H9 (cell line): ENCODE results near the gene FCN2. TPM values are rescaled to one million over a fixed set of nuclear protein-coding genes. Genes with fewer than 3 reads are reported as not detected.

Source experiments
- DNase-seq: peaks from one replicate; pipeline ENCODE4 v3.0.0-alpha.2; 2017
- H2AFZ ChIP-seq: one replicate; pipeline ENCODE4 v1.6.1; 2013; ENCODE audit warnings: mild to moderate bottlenecking, low read length, control low read depth, moderate library complexity
- H2AK5ac ChIP-seq: 2 replicates; pipeline ENCODE4 v1.6.1; 2013; ENCODE audit warnings: low read length, control low read depth, mixed read lengths; ENCODE audit not compliant: insufficient read length
- H2BK120ac ChIP-seq: one replicate; pipeline ENCODE4 v1.6.1; 2013; ENCODE audit warnings: low read depth, mild to moderate bottlenecking, low read length, control low read depth, inconsistent platforms; ENCODE audit not compliant: poor library complexity, severe bottlenecking
- H2BK12ac ChIP-seq: 2 replicates; pipeline ENCODE4 v1.6.1; 2013; ENCODE audit warnings: low read length, control low read depth, mixed read lengths, low read depth; ENCODE audit not compliant: insufficient read length
- H2BK15ac ChIP-seq: 2 replicates; pipeline ENCODE4 v1.6.1; 2013; ENCODE audit warnings: low read depth, low read length, control low read depth
- H2BK20ac ChIP-seq: one replicate; pipeline ENCODE4 v1.6.1; 2013; ENCODE audit warnings: low read depth, mild to moderate bottlenecking, low read length, control low read depth, inconsistent platforms; ENCODE audit not compliant: poor library complexity, severe bottlenecking
- H2BK5ac ChIP-seq: 2 replicates; pipeline ENCODE4 v1.6.1; 2013; ENCODE audit warnings: low read length, control low read depth, mixed read lengths; ENCODE audit not compliant: insufficient read length
- H3K14ac ChIP-seq: 2 replicates; pipeline ENCODE4 v1.6.1; 2013; ENCODE audit warnings: low read length, control low read depth; ENCODE audit not compliant: insufficient read depth
- H3K18ac ChIP-seq: 2 replicates; pipeline ENCODE4 v1.6.1; 2013; ENCODE audit warnings: low read depth, mild to moderate bottlenecking, mixed read lengths, low read length, control low read depth; ENCODE audit not compliant: insufficient read length
- H3K23ac ChIP-seq: 2 replicates; pipeline ENCODE4 v1.6.1; 2013; ENCODE audit warnings: low read length, control low read depth, mixed read lengths, low read depth; ENCODE audit not compliant: insufficient read length
- H3K23me2 ChIP-seq: 2 replicates; pipeline ENCODE4 v1.6.1; 2013; ENCODE audit warnings: low read depth, mild to moderate bottlenecking, mixed read lengths, low read length, control low read depth; ENCODE audit not compliant: insufficient read length, poor library complexity, severe bottlenecking
- H3K27ac ChIP-seq: 2 replicates; pipeline ENCODE4 v1.5.1; 2013; ENCODE audit warnings: low read length, control low read depth, mixed read lengths, low read depth; ENCODE audit not compliant: insufficient read length
- H3K27me3 ChIP-seq: 2 replicates; pipeline ENCODE4 v1.6.1; 2013; ENCODE audit warnings: low read length, control low read depth, inconsistent platforms; ENCODE audit not compliant: insufficient read depth
- H3K4ac ChIP-seq: 2 replicates; pipeline ENCODE4 v1.6.1; 2013; ENCODE audit warnings: low read depth, mild to moderate bottlenecking, control low read depth, inconsistent platforms, low read length, moderate library complexity
- H3K4me1 ChIP-seq: 2 replicates; pipeline ENCODE4 v1.6.1; 2013; ENCODE audit warnings: low read length, control low read depth, inconsistent platforms; ENCODE audit not compliant: insufficient read depth
- H3K4me2 ChIP-seq: 2 replicates; pipeline ENCODE4 v1.6.1; 2013; ENCODE audit warnings: low read length, control low read depth, mixed read lengths; ENCODE audit not compliant: insufficient read length, insufficient read depth
- H3K56ac ChIP-seq: 2 replicates; pipeline ENCODE4 v1.6.1; 2013; ENCODE audit warnings: low read depth, mild to moderate bottlenecking, mixed read lengths, low read length, control low read depth; ENCODE audit not compliant: insufficient read length
- H3K79me1 ChIP-seq: 2 replicates; pipeline ENCODE4 v1.6.1; 2013; ENCODE audit warnings: low read depth, mild to moderate bottlenecking, moderate library complexity, low read length, control low read depth, inconsistent platforms; ENCODE audit not compliant: insufficient read depth, poor library complexity, severe bottlenecking
- H3K79me2 ChIP-seq: 2 replicates; pipeline ENCODE4 v1.6.1; 2013; ENCODE audit warnings: low read length, control low read depth, inconsistent platforms; ENCODE audit not compliant: insufficient read depth
- H3K9ac ChIP-seq: 2 replicates; pipeline ENCODE4 v1.6.1; 2013; ENCODE audit warnings: low read length, control low read depth, mixed read lengths; ENCODE audit not compliant: insufficient read length; ENCODE audit errors: extremely low read depth
- H3K9me3 ChIP-seq: one replicate; pipeline ENCODE4 v1.6.1; 2013; ENCODE audit warnings: low read depth, low read length, inconsistent platforms; ENCODE audit not compliant: control insufficient read depth
- H3T11ph ChIP-seq: one replicate; pipeline ENCODE4 v1.6.1; 2013; ENCODE audit warnings: mild to moderate bottlenecking, low read length, control low read depth, inconsistent platforms
- H4K20me1 ChIP-seq: one replicate; pipeline ENCODE4 v1.6.1; 2013; ENCODE audit not compliant: control insufficient read depth, insufficient read length, insufficient read depth
- H4K5ac ChIP-seq: 2 replicates; pipeline ENCODE4 v1.6.1; 2013; ENCODE audit warnings: low read depth, mild to moderate bottlenecking, mixed read lengths, low read length, control low read depth; ENCODE audit not compliant: insufficient read length
- H4K8ac ChIP-seq: replicated peaks from 2 replicates; pipeline ENCODE4 v1.6.1; 2013; ENCODE audit warnings: low read length, control low read depth, mixed read lengths, low read depth; ENCODE audit not compliant: insufficient read length
- H4K91ac ChIP-seq: 2 replicates; pipeline ENCODE4 v1.6.1; 2013; ENCODE audit warnings: low read depth, mild to moderate bottlenecking, moderate library complexity, mixed read lengths, low read length, control low read depth; ENCODE audit not compliant: insufficient read length
- H3K27ac Mint-ChIP-seq, 3 experiments: 2 replicates in 2 of 3; 3 replicates in 1 of 3; pipeline ENCODE4 v1.8.0; 2020 to 2021; ENCODE audit warnings: mixed read lengths in 3 of 3, mild to moderate bottlenecking in 1 of 3, moderate library complexity in 1 of 3
- H3K27me3 Mint-ChIP-seq: 2 replicates; pipeline ENCODE4 v1.8.0; 2021; ENCODE audit warnings: low read depth, mild to moderate bottlenecking, moderate library complexity, mixed read lengths
- H3K36me3 Mint-ChIP-seq, 3 experiments: 2 replicates in 2 of 3; 3 replicates in 1 of 3; pipeline ENCODE4 v1.8.0; 2020 to 2021; ENCODE audit warnings: low read depth in 3 of 3, mixed read lengths in 3 of 3; ENCODE audit not compliant: insufficient read depth in 1 of 3
- H3K4me1 Mint-ChIP-seq, 2 experiments: 2 replicates each; pipeline ENCODE4 v1.8.0; 2020; ENCODE audit warnings: mixed read lengths in 2 of 2
- H3K4me3 Mint-ChIP-seq, 2 experiments: 2 replicates in 1 of 2; 3 replicates in 1 of 2; pipeline ENCODE4 v1.8.0; 2020 to 2021; ENCODE audit warnings: mild to moderate bottlenecking in 2 of 2, mixed read lengths in 2 of 2, moderate library complexity in 1 of 2
- H3K9me3 Mint-ChIP-seq, 2 experiments: 2 replicates in 1 of 2; 3 replicates in 1 of 2; pipeline ENCODE4 v1.8.0; 2020; ENCODE audit warnings: mild to moderate bottlenecking in 2 of 2, mixed read lengths in 2 of 2, moderate library complexity in 1 of 2
- WGBS: extraction: QIAGEN DNeasy Blood & Tissue Kit; methylation state at CpG from one replicate; pipeline ENCODE4 v1.1.7; 2013; ENCODE audit warnings: missing lambda C conversion rate, low lambda C conversion rate, mixed read lengths; ENCODE audit not compliant: insufficient read length; ENCODE audit errors: extremely low coverage; 5-methylcytosine and 5-hydroxymethylcytosine counted together
- total RNA-seq: library from RNA; stranded (reverse); gene quantifications from 2 replicates; pipeline ENCODE4 v1.2.1, GENCODE V29; 2021
- TF ChIP-seq, protein P1 (sequence below): fragments of 200-600 bp; sonication (generic); conservative IDR thresholded peaks from 3 replicates; pipeline ENCODE4 v1.8.0; 2021; ENCODE audit warnings: antibody characterized with exemption, mild to moderate bottlenecking

The FCN2 gene
- total RNA-seq, 1 experiment from 2014 or later: not detected

DNA sequence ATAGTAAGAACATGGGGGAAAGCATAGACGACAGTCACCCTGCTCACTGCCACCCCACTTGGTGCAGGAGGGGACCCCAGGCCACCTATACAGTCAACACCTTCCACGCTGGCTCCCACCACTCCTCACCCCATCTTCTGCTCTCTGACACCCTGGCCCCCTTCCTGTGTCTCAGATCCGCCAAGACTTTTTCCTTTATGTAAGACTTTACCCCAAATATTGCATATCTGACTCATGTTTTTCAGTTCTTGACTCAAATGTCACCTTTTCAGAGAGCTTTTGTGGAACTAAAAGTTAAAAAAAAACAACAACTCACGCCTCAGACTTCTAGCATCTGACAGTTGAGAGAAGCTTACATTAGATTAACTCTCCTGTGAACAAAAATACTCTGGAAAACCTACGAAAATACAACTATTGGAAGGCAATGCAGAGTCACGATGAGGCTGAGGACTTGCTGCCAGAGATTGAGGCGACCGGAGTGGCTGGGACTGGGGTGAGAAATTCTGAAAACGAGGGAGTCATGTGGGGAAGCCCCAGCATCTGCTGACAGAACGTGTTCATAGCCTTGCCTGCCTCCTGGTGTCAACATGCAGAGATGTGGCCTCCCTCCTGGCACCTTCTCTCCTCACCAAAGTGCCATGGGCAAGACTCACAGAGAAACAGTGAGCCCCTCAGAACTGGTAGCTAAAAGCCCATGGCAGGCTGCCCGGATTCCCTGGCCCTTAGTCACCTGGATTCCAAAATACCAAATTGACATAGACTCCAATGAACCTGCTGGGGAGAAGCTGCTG, 22.4 kb upstream of the FCN2 start:
- H2BK12ac ChIP-seq: no peak overlapping the region
- H3K23me2 ChIP-seq: no peaks in the 10 kb centered on the region
- H3K4me1 ChIP-seq: no peaks in the 10 kb centered on the region
- H2BK15ac ChIP-seq: no peak overlapping the region
- H3K56ac ChIP-seq: no peak overlapping the region
- TF ChIP-seq, protein P1, sequence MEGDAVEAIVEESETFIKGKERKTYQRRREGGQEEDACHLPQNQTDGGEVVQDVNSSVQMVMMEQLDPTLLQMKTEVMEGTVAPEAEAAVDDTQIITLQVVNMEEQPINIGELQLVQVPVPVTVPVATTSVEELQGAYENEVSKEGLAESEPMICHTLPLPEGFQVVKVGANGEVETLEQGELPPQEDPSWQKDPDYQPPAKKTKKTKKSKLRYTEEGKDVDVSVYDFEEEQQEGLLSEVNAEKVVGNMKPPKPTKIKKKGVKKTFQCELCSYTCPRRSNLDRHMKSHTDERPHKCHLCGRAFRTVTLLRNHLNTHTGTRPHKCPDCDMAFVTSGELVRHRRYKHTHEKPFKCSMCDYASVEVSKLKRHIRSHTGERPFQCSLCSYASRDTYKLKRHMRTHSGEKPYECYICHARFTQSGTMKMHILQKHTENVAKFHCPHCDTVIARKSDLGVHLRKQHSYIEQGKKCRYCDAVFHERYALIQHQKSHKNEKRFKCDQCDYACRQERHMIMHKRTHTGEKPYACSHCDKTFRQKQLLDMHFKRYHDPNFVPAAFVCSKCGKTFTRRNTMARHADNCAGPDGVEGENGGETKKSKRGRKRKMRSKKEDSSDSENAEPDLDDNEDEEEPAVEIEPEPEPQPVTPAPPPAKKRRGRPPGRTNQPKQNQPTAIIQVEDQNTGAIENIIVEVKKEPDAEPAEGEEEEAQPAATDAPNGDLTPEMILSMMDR: peak; percentile 16; the same call in 1 of the 3 replicates
- H4K5ac ChIP-seq: no peak overlapping the region
- H2AK5ac ChIP-seq: no peak overlapping the region
- H3K23ac ChIP-seq: no peak overlapping the region
- H3T11ph ChIP-seq: no peak overlapping the region
- no peak overlapping the region for H3K4me2 ChIP-seq
- H3K4me3 Mint-ChIP-seq: no peak overlapping the region
- H3K79me2 ChIP-seq: no peaks in the 10 kb centered on the region
- H2BK120ac ChIP-seq: no peak overlapping the region
- H4K91ac ChIP-seq: no peak overlapping the region
- peaks cover 8% of the 10 kb centered on the region in 2 experiments for H3K9me3 Mint-ChIP-seq
- H3K9ac ChIP-seq: no peak overlapping the region
- no peaks in the 10 kb centered on the region for H4K20me1 ChIP-seq
- no peak overlapping the region for H2BK20ac ChIP-seq
- H3K27me3 Mint-ChIP-seq: peaks cover 10% of the 10 kb centered on the region
- H3K4me1 Mint-ChIP-seq: peaks cover 0 to 2% of the 10 kb centered on the region in 2 experiments; a peak in 1 of 4 replicates
- H3K36me3 Mint-ChIP-seq: peaks cover 2 to 5% (median 4%) of the 10 kb centered on the region in 3 experiments; a peak in 4 of 7 replicates
- H2BK5ac ChIP-seq: no peak overlapping the region
- H2AFZ ChIP-seq: no peak overlapping the region
- H3K4ac ChIP-seq: no peak overlapping the region
- H3K9me3 ChIP-seq: no peaks in the 10 kb centered on the region
- H3K27me3 ChIP-seq: no peaks in the 10 kb centered on the region
- H4K8ac ChIP-seq: no peak overlapping the region
- no peak overlapping the region for H3K27ac ChIP-seq
- no CpG with 5 or more reads among the region's 11 CpGs for WGBS
- DNase-seq: peak; percentile 31
- no peak overlapping the region for H3K18ac ChIP-seq
- H3K27ac Mint-ChIP-seq: no peak overlapping the region; a peak in 1 of 7 replicates
- no peak overlapping the region for H3K14ac ChIP-seq
- H3K79me1 ChIP-seq: no peaks in the 10 kb centered on the region
